Breast epithelium (tissue), 4 donors: ENCODE data around the gene ELMO2. TPM values are rescaled to one million over a fixed set of nuclear protein-coding genes. Genes with fewer than 3 reads are reported as not detected.

Experiments
- DNase-seq, 2 donors: peaks; one replicate each; pipeline ENCODE4 v3.0.0-alpha.2; 2019; ENCODE audit warnings: low spot score in 2 of 2
- H3K27ac ChIP-seq, 2 donors: fragments of 200-600 bp; sonication (generic) in 1 of 2; one replicate each; pipeline ENCODE4 v1.5.1; 2016 to 2019; ENCODE audit warnings: mild to moderate bottlenecking in 1 of 2
- H3K27me3 ChIP-seq, 2 donors: fragments of 200-600 bp; sonication (generic) in 1 of 2; one replicate each; pipeline versions ENCODE4 v1.5.1 to v1.6.0; 2017 to 2019; ENCODE audit warnings: control low read depth in 1 of 2, mild to moderate bottlenecking in 1 of 2
- H3K36me3 ChIP-seq: fragments of 200-600 bp; one replicate; pipeline ENCODE4 v1.5.1; 2019
- H3K4me1 ChIP-seq, 2 donors: fragments of 200-600 bp; sonication (generic); one replicate each; pipeline ENCODE4 v1.5.1; 2016 to 2019; ENCODE audit warnings: control low read depth in 1 of 2
- H3K4me3 ChIP-seq, 3 donors: fragments of 200-600 bp; sonication (generic); 1 replicate in 2 of 3; 2 replicates in 1 of 3; pipeline ENCODE4 v1.5.1; 2016 to 2019; ENCODE audit warnings: mild to moderate bottlenecking in 3 of 3, moderate library complexity in 2 of 3
- H3K9me3 ChIP-seq, 2 donors: fragments of 200-600 bp; sonication (generic) in 1 of 2; one replicate each; pipeline ENCODE4 v1.5.1; 2016 to 2019; ENCODE audit warnings: control low read depth in 1 of 2
- POLR2A ChIP-seq: fragments of 450-650 bp; IDR thresholded peaks from one replicate; pipeline ENCODE4 v1.6.1; 2016; ENCODE audit warnings: antibody characterized with exemption, mild to moderate bottlenecking, moderate library complexity
- POLR2AphosphoS5 ChIP-seq, 3 donors: sonication (generic); formaldehyde crosslinking; IDR thresholded peaks; one replicate each; pipeline ENCODE4 v1.6.1; 2017; ENCODE audit warnings: antibody characterized with exemption in 3 of 3
- intact Hi-C: fragments of 100-400 bp; cut with DNase I; formaldehyde crosslinking; loops from one replicate; pipeline ENCODE4 v1.15.1; 2023; ENCODE audit warnings: low total_unique reads
- total RNA-seq, 3 donors: library from RNA; depleted of rRNA; stranded (reverse); fragments of >200 nt; gene quantifications; one replicate each; pipeline ENCODE4 v1.1.0, GENCODE V29; 2016
- TF ChIP-seq, protein P1 (sequence below), 3 donors: fragments of 450-650 bp; IDR thresholded peaks; one replicate each; pipeline ENCODE4 v1.5.1; 2016 to 2017; ENCODE audit warnings: antibody characterized with exemption in 3 of 3, mild to moderate bottlenecking in 3 of 3, moderate library complexity in 3 of 3

Gene ELMO2
- total RNA-seq, 3 donors from 2014 or later, result 41.0 to 63.3 (median 50.8) TPM

DNA sequence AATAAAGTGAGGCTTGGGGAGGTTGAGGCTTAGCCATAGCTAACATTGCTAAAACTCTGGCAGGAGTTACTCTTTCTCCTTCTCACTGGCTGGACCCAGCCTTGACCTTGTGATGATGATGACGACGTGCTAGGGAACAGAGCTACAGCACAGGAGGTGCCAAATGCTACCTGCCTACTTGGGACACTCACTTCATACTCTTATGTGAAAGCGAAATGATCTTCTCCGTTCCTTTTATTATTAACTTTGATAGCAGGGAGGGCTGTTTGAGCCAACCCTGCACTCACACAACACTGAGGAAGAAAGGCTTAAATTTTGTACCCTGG lies 1.2 kb upstream of the ELMO2 start:
- intact Hi-C loops, result no loop called here
- Histone ChIP-seq H3K4me1 (peaks cover 0 to 6% of the 10 kb centered on the region in 2 donors), H3K4me3 (no peak overlapping the region), H3K27me3 (no peaks in the 10 kb centered on the region), H3K27ac (peak overlapping the region in 1 of 2 donors; percentile 74), H3K36me3 (no peaks in the 10 kb centered on the region), H3K9me3 (no peaks in the 10 kb centered on the region)
- DNase-seq, result no peak
- TF ChIP-seq POLR2AphosphoS5 (IDR thresholded peaks at IDR 0.05) (no peak), POLR2A (no peak)
- TF ChIP-seq, protein P1, sequence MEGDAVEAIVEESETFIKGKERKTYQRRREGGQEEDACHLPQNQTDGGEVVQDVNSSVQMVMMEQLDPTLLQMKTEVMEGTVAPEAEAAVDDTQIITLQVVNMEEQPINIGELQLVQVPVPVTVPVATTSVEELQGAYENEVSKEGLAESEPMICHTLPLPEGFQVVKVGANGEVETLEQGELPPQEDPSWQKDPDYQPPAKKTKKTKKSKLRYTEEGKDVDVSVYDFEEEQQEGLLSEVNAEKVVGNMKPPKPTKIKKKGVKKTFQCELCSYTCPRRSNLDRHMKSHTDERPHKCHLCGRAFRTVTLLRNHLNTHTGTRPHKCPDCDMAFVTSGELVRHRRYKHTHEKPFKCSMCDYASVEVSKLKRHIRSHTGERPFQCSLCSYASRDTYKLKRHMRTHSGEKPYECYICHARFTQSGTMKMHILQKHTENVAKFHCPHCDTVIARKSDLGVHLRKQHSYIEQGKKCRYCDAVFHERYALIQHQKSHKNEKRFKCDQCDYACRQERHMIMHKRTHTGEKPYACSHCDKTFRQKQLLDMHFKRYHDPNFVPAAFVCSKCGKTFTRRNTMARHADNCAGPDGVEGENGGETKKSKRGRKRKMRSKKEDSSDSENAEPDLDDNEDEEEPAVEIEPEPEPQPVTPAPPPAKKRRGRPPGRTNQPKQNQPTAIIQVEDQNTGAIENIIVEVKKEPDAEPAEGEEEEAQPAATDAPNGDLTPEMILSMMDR (IDR thresholded peaks at IDR 0.05), result no peak

DNA sequence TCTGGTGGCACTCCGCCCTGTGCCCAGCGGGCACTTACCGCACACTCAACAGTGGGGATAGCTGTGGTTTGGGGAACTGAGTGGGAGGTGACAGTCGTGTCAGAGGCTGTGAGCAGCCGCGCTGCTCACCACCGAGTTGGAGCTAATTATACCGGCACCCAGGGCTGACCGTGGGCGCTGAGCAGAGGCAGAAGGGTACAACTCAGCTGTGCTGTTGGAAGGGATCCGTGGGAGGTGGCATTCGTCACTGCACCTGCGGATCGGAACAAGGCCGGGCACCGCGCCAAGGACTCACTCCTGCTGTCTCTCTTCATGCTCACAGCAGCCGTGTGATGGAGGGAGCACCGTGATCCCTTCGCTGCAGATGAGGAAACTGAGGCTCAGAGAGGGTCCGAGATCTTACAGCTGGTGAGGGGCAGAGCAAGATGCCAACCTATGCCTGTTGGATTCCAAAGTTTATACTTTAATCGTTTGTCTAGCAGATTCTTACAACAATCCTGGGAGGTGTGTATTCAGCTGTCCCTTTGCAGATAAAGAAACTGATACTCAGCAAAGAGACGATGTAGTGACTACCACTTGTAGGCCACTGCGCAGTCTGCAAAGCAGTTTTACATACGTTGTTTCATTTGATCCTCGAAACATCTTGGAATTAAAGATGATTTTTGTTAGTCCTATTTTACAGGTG lies 713 bp upstream of the ELMO2 start:
- Histone ChIP-seq H3K27me3 (no peaks in the 10 kb centered on the region), H3K4me1 (peaks cover 0 to 11% of the 10 kb centered on the region in 2 donors), H3K36me3 (no peaks in the 10 kb centered on the region), H3K4me3 (peak overlapping the region; percentile 82 to 85 (median 83)), H3K27ac (peak overlapping the region; percentile 74 to 89), H3K9me3 (no peaks in the 10 kb centered on the region)
- intact Hi-C loops, result no loop called here
- DNase-seq, result peak; percentile 84 to 86
- TF ChIP-seq POLR2A (no peak), POLR2AphosphoS5 (IDR thresholded peaks at IDR 0.05) (no peak)
- TF ChIP-seq, protein P1 (IDR thresholded peaks at IDR 0.05), result no peak

DNA sequence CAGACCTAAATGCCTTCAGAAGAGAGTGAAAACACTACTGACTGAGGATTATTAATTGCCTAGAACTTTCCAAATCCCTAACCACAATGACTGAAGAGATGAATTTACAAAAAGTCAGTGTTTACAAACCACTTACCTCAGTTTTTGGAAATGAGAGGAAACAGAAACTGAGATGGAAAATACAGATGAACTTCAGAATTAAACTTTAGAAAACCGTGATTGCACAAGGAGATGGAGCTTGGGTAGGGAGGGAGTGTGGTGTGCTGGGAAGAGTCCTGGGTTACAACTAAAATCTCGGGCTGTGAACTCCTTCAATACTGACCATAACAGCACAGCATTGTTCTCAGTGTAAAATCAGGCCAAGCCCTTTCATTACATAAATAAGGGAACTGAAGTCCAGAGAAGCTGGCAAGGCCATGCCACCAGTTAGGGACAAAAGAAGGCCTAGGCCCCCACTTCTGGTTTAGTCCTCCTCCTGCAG lies 4.0 kb downstream of the ELMO2 start:
- peak overlapping the region in 1 of 3 donors; percentile 14 for H3K4me3 ChIP-seq
- no peaks in the 10 kb centered on the region for H3K27me3 ChIP-seq
- intact Hi-C loops, result no loop called here
- peaks cover 15 to 30% of the 10 kb centered on the region in 2 donors for H3K4me1 ChIP-seq
- no peaks in the 10 kb centered on the region for H3K36me3 ChIP-seq
- H3K9me3 ChIP-seq, result no peaks in the 10 kb centered on the region
- peak overlapping the region; percentile 82 to 92 for H3K27ac ChIP-seq
- no peak for DNase-seq
- no peak for TF ChIP-seq POLR2A
- no peak for TF ChIP-seq POLR2AphosphoS5 (IDR thresholded peaks at IDR 0.05)
- TF ChIP-seq, protein P1 (IDR thresholded peaks at IDR 0.05), result no peak

DNA sequence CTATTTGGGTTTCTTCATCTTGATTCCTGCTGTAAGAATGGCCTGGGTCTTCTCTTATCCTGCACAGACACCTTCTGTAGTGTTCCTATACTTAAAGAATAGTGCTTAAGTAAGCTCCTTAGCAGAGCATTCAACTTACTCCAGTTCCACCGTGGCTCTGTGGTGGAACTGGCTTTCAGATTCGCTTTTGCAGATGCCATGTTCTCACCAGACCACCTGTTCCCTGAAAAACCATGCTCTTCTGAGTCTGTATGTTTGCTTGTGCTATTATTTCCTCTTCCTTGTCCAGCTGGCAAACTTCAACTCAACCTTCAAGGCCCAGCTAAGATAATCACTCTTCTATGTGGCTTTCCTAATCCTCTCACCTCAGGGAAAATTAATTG lies 4.9 kb downstream of the ELMO2 start:
- Histone ChIP-seq H3K27ac (peak overlapping the region; percentile 82 to 92), H3K9me3 (no peaks in the 10 kb centered on the region), H3K4me3 (peak overlapping the region in 1 of 3 donors; percentile 45), H3K4me1 (peaks cover 15 to 30% of the 10 kb centered on the region in 2 donors), H3K36me3 (no peaks in the 10 kb centered on the region), H3K27me3 (no peaks in the 10 kb centered on the region)
- DNase-seq, result no peak
- intact Hi-C loops, result no loop called here
- TF ChIP-seq POLR2AphosphoS5 (IDR thresholded peaks at IDR 0.05) (no peak), POLR2A (no peak)
- TF ChIP-seq, protein P1 (IDR thresholded peaks at IDR 0.05), result no peak

DNA sequence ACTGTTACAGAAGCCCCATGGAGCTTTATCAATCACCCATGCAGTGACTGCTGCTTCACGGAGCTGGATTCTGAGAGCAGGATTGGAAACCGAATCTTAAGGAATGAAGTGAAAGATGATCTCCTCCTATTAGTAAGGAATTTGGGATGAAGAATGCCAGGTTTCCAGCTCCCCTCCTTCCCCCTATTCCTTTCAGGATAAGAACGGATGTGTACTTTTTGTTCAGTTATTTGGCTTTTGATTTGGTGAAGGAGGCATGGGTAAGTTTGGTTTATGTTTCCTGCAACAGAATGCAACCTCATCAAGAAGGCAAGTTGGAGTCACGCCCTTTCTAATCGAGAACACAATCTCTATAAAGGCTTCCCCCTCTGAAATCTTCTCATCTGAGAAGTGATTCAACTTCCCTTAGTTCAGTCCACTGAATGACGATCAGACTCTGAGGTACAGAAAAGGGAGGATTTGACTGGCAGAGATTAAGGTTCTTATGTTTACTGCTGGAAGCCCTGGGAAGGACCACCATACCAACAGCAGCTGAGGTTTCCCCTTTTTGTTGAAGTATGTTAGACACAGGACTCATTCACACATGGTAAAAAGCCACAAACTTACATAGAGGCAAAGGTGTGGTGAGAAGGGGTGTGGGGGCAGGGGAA lies 5.5 kb downstream of the ELMO2 start:
- peaks cover 15 to 30% of the 10 kb centered on the region in 2 donors for H3K4me1 ChIP-seq
- peak overlapping the region in 1 of 3 donors; percentile 45 for H3K4me3 ChIP-seq
- no peaks in the 10 kb centered on the region for H3K36me3 ChIP-seq

More for the DNA sequence above, 5.5 kb downstream of the ELMO2 start:
- no peak for DNase-seq
- H3K9me3 ChIP-seq, result no peaks in the 10 kb centered on the region
- H3K27ac ChIP-seq, result peak overlapping the region; percentile 82 to 92
- intact Hi-C loops, result no loop called here
- no peaks in the 10 kb centered on the region for H3K27me3 ChIP-seq
- TF ChIP-seq POLR2AphosphoS5 (IDR thresholded peaks at IDR 0.05) (no peak), POLR2A (no peak)
- TF ChIP-seq, protein P1 (IDR thresholded peaks at IDR 0.05), result no peak
